HG03571 (cell line): Measurements from ENCODE around the gene PHLDB2.

Source experiments
- ATAC-seq: cut with Tn5 transposase; IDR thresholded peaks from one replicate; pipeline ENCODE4 v1.9.1; 2021; ENCODE audit not compliant: unreplicated experiment

The PHLDB2 gene

GRCh38 chr3:112013058-112013783 lies 154.2 kb downstream of the PHLDB2 start:
- peak; percentile 80 for ATAC-seq

GRCh38 chr3:112013784-112014143 lies 154.7 kb downstream of the PHLDB2 start:
- ATAC-seq, result no peak

GRCh38 chr3:112017091-112017490 lies 158.0 kb downstream of the PHLDB2 start:
- ATAC-seq, result no peak

GRCh38 chr3:112018712-112019111 lies 159.6 kb downstream of the PHLDB2 start:
- no peak for ATAC-seq

DNA sequence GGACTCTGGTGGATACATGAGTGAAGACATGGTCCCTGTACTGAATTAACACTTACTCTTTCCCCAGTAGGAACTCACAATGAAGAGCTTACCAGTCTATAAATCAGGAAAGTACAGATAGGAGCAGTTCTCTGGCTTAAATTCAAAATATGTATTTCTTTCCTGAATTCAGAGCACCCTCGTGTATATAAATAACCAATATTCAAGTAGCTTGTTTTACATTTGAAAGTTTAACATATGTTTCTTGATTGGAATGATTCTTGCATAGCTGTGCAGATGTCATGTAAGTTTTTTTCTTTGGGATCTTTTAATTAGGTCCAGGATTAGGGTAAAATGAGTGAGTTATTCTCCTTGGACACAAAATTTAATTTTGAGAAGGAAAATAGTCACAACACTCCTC lies 160.7 kb downstream of the PHLDB2 start:
- no peak for ATAC-seq

GRCh38 chr3:112020674-112021085 lies 161.6 kb downstream of the PHLDB2 start:
- ATAC-seq, result no peak
